CD14-positive monocyte (primary cell): ENCODE results near the gene SMYD3. TPM values are rescaled to one million over a fixed set of nuclear protein-coding genes. Genes with fewer than 3 reads are reported as not detected.

ENCODE experiments used
- DNase-seq, 3 donors: peaks; one replicate each; pipeline ENCODE4 v3.0.0-alpha.2; 2011 to 2022
- H2AFZ ChIP-seq: 2 replicates; pipeline ENCODE4 v1.6.0; 2012; ENCODE audit warnings: mild to moderate bottlenecking, low read depth, low read length, inconsistent platforms; ENCODE audit not compliant: insufficient read depth, poor library complexity, severe bottlenecking
- H3K27ac ChIP-seq, 2 donors: 1 replicate in 1 of 2; 2 replicates in 1 of 2; pipeline ENCODE4 v1.5.1; 2012 to 2013; ENCODE audit warnings: low read length in 2 of 2, control low read depth in 1 of 2, inconsistent platforms in 1 of 2, low read depth in 1 of 2, mild to moderate bottlenecking in 1 of 2
- H3K27me3 ChIP-seq, 2 donors: one replicate each; pipeline versions ENCODE4 v1.6.0 to v1.6.1; 2011 to 2013; ENCODE audit warnings: low read length in 2 of 2; ENCODE audit not compliant: control insufficient read depth in 2 of 2, insufficient read depth in 2 of 2
- H3K36me3 ChIP-seq, 2 donors: replicated peaks in 1 of 2; 1 replicate in 1 of 2; 2 replicates in 1 of 2; pipeline versions ENCODE4 v1.5.1 to v1.6.1; 2012 to 2013; ENCODE audit warnings: low read length in 2 of 2, control low read depth in 1 of 2, inconsistent platforms in 1 of 2, mild to moderate bottlenecking in 1 of 2; ENCODE audit not compliant: insufficient read depth in 2 of 2, control insufficient read depth in 1 of 2
- H3K4me1 ChIP-seq, 2 donors: 1 replicate in 1 of 2; 2 replicates in 1 of 2; pipeline versions ENCODE4 v1.5.1 to v1.6.1; 2012 to 2013; ENCODE audit warnings: low read length in 2 of 2, control low read depth in 1 of 2, inconsistent platforms in 1 of 2, mild to moderate bottlenecking in 1 of 2, moderate library complexity in 1 of 2; ENCODE audit not compliant: insufficient read depth in 2 of 2, control insufficient read depth in 1 of 2
- H3K4me2 ChIP-seq: replicated peaks from 2 replicates; pipeline ENCODE3; 2012; ENCODE audit warnings: low read length, moderate library complexity, mild to moderate bottlenecking; ENCODE audit not compliant: poor library complexity, severe bottlenecking; ENCODE audit errors: extremely low read depth
- H3K4me3 ChIP-seq, 3 experiments: fragments of 200-600 bp in 1 of 3; sonication (generic) in 1 of 3; replicated peaks in 1 of 3; 1 replicate in 2 of 3; 2 replicates in 1 of 3; pipeline ENCODE4 v1.5.1; 2011 to 2013; ENCODE audit warnings: low read length in 3 of 3, mild to moderate bottlenecking in 3 of 3, control low read depth in 2 of 3, low read depth in 2 of 3, inconsistent platforms in 1 of 3, moderate library complexity in 1 of 3
- H3K79me2 ChIP-seq: 2 replicates; pipeline ENCODE4 v1.6.0; 2012; ENCODE audit warnings: mild to moderate bottlenecking, control low read depth, inconsistent platforms, low read length, moderate library complexity; ENCODE audit not compliant: insufficient read depth
- H3K9ac ChIP-seq: 2 replicates; pipeline ENCODE4 v1.6.0; 2017; ENCODE audit warnings: low read length, mild to moderate bottlenecking; ENCODE audit not compliant: insufficient read depth, poor library complexity, severe bottlenecking
- H3K9me3 ChIP-seq, 2 donors: replicated peaks in 1 of 2; 1 replicate in 1 of 2; 2 replicates in 1 of 2; pipeline versions ENCODE4 v1.5.1 to v1.6.1; 2012 to 2013; ENCODE audit warnings: low read length in 2 of 2, control low read depth in 1 of 2; ENCODE audit not compliant: control insufficient read depth in 1 of 2, insufficient read depth in 1 of 2
- H4K20me1 ChIP-seq: 2 replicates; pipeline ENCODE4 v1.6.0; 2012; ENCODE audit warnings: mild to moderate bottlenecking, low read length, control low read depth, moderate library complexity; ENCODE audit not compliant: insufficient read depth
- H3K27ac Mint-ChIP-seq, 7 donors: one replicate each; pipeline ENCODE4 v1.8.0; 2020; ENCODE audit warnings: mild to moderate bottlenecking in 7 of 7, mixed read lengths in 7 of 7, moderate library complexity in 6 of 7, inconsistent platforms in 2 of 7
- H3K27me3 Mint-ChIP-seq, 3 donors: one replicate each; pipeline ENCODE4 v1.8.0; 2021 to 2022; ENCODE audit warnings: low read depth in 3 of 3, mild to moderate bottlenecking in 3 of 3, mixed read lengths in 3 of 3, moderate library complexity in 3 of 3, inconsistent platforms in 1 of 3
- H3K36me3 Mint-ChIP-seq, 2 donors: one replicate each; pipeline ENCODE4 v1.8.0; 2020; ENCODE audit warnings: mixed read lengths in 2 of 2, inconsistent platforms in 1 of 2, mild to moderate bottlenecking in 1 of 2
- H3K4me1 Mint-ChIP-seq: one replicate; pipeline ENCODE4 v1.8.0; 2020; ENCODE audit warnings: mild to moderate bottlenecking, mixed read lengths
- H3K4me3 Mint-ChIP-seq, 2 donors: one replicate each; pipeline ENCODE4 v1.8.0; 2020; ENCODE audit warnings: mild to moderate bottlenecking in 2 of 2, mixed read lengths in 2 of 2, moderate library complexity in 1 of 2
- H3K9me3 Mint-ChIP-seq, 7 donors: one replicate each; pipeline ENCODE4 v1.8.0; 2020 to 2022; ENCODE audit warnings: mixed read lengths in 7 of 7, mild to moderate bottlenecking in 6 of 7, moderate library complexity in 6 of 7, inconsistent platforms in 2 of 7
- CTCF ChIP-seq: fragments of 200-600 bp; IDR thresholded peaks from one replicate; pipeline ENCODE4 v1.8.0; 2022; ENCODE audit warnings: antibody characterized with exemption, mild to moderate bottlenecking
- WGBS: methylation state at CpG from one replicate; pipeline ENCODE4 v1.1.5; 2013; ENCODE audit warnings: missing lambda C conversion rate; ENCODE audit not compliant: insufficient coverage; 5-methylcytosine and 5-hydroxymethylcytosine counted together
- intact Hi-C, 2 donors: fragments of 100-400 bp; cut with micrococcal nuclease; formaldehyde crosslinking; loops; one replicate each; pipeline versions ENCODE4 v1.15.0 to v1.15.1; 2023
- polyA plus RNA-seq, 3 donors: library from polyadenylated mRNA; depleted of rRNA in 1 of 3; unstranded in 2 of 3; stranded (reverse) in 1 of 3; fragments of 300-500 nt in 2 of 3; fragments of >200 nt in 1 of 3; fragmentation: Illumina TruSeq in 2 of 3; gene quantifications; 1 replicate in 2 of 3; 2 replicates in 1 of 3; pipeline ENCODE4 v1.2.3, GENCODE V29; 2012 to 2021

Gene SMYD3
- polyA plus RNA-seq, 3 donors: 2.7 to 8.4 (median 4.0) TPM

DNA sequence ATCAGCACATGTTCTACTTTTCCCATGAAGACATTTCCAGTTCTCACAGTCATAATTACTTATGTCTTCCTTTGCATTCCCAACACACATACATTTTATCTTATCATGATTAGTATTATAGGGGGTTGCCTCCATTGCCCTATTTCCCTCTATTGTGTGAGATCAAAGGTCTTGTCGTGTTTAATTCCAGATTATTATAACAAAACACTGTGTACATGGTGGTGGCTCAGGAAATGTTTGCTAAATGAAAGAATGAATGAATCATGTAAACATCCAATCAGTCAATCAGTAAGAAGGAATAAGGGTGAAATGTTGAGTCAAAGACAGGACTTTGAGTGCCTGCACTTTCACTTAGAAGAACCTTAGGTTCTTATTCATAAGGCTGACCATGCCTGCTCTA is 376.0 kb downstream of the SMYD3 start:
- intact Hi-C loops: no loop called here
- H3K36me3 Mint-ChIP-seq: peaks cover 0 to 6% of the 10 kb centered on the region in 2 donors
- Histone ChIP-seq H2AFZ (no peak overlapping the region), H3K36me3 (no peaks in the 10 kb centered on the region), H3K9ac (no peak overlapping the region), H3K27ac (no peak overlapping the region), H3K27me3 (no peaks in the 10 kb centered on the region), H3K4me3 (no peak overlapping the region), H4K20me1 (no peaks in the 10 kb centered on the region), H3K4me1 (no peaks in the 10 kb centered on the region), H3K9me3 (no peaks in the 10 kb centered on the region), H3K79me2 (no peaks in the 10 kb centered on the region), H3K4me2 (no peak overlapping the region)
- DNase-seq: no peak
- peaks cover 0 to 4% (median 0%) of the 10 kb centered on the region in 3 donors for H3K27me3 Mint-ChIP-seq
- WGBS: no CpG with 5 or more reads among the region's 1 CpG
- H3K4me3 Mint-ChIP-seq: no peak overlapping the region
- H3K9me3 Mint-ChIP-seq: no peaks in the 10 kb centered on the region
- no peak for TF ChIP-seq CTCF
- H3K27ac Mint-ChIP-seq: no peak overlapping the region
- no peaks in the 10 kb centered on the region for H3K4me1 Mint-ChIP-seq

DNA sequence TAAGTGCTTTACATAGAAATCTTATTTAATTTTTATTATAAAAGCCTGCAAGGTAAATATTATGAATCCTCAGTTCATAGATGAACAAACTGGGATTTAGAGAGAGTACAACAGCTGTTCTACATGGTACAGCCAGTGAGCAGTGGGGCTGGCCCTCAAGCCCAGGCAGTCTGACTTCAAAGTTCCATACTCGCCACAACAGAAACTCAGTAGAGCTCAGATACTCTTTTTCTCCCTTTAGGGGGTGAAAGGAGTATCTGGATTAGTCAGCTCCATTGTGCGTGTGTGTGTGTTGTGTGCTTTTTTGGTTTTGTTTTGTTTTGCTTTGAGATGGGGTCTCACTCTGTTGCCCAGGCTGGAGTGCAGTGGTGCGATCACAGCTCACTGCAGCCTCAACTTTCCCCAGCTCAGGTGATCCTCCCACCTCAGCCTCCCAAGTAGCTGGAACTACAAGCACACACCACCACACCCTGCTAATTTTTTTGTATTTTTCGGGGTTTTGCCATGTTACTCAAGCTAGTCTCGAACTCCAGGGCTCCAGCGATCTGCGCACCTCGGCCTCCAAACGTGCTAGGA is 378.5 kb downstream of the SMYD3 start:
- Histone ChIP-seq H4K20me1 (no peaks in the 10 kb centered on the region), H3K36me3 (no peaks in the 10 kb centered on the region), H3K9me3 (no peaks in the 10 kb centered on the region), H3K4me2 (no peak overlapping the region), H3K79me2 (no peaks in the 10 kb centered on the region), H3K4me3 (no peak overlapping the region), H3K27ac (no peak overlapping the region), H3K27me3 (no peaks in the 10 kb centered on the region), H3K4me1 (no peaks in the 10 kb centered on the region), H3K9ac (no peak overlapping the region), H2AFZ (no peak overlapping the region)
- Mint-ChIP-seq H3K27ac (no peak overlapping the region), H3K4me1 (no peaks in the 10 kb centered on the region), H3K27me3 (peaks cover 0 to 4% (median 0%) of the 10 kb centered on the region in 3 donors), H3K36me3 (peaks cover 0 to 6% of the 10 kb centered on the region in 2 donors), H3K4me3 (no peak overlapping the region), H3K9me3 (no peaks in the 10 kb centered on the region)
- WGBS: 93% methylated on average over 6 of the region's 9 CpGs
- DNase-seq: no peak
- no peak for TF ChIP-seq CTCF
- intact Hi-C loops: no loop called here
